Activated naive CD4-positive, alpha-beta T cell treated with anti-CD3 and anti-CD28 coated beads for 36 hours (primary cell): ENCODE measurements around the gene APOB. TPM values are rescaled to one million over a fixed set of nuclear protein-coding genes. Genes with fewer than 3 reads are reported as not detected.

Experiments used
- CTCF ChIA-PET: fragments of 350-600 bp; sonication (Branson Sonifier 250); formaldehyde crosslinking; loops from one replicate; lab custom pipeline; 2021; ENCODE audit warnings: antibody characterized with exemption; lab: Charles Lee
- DNase-seq: peaks from one replicate; pipeline ENCODE4 v3.0.0-alpha.2; 2020
- H3K27ac Mint-ChIP-seq: one replicate; pipeline ENCODE4 v1.8.0; 2021; ENCODE audit warnings: mild to moderate bottlenecking, mixed read lengths
- H3K27me3 Mint-ChIP-seq: one replicate; pipeline ENCODE4 v1.8.0; 2021; ENCODE audit warnings: low read depth, mixed read lengths
- H3K36me3 Mint-ChIP-seq: one replicate; pipeline ENCODE4 v1.8.0; 2021; ENCODE audit warnings: low read depth, mixed read lengths
- H3K4me1 Mint-ChIP-seq: one replicate; pipeline ENCODE4 v1.8.0; 2021; ENCODE audit warnings: low read depth, mixed read lengths
- H3K4me3 Mint-ChIP-seq: one replicate; pipeline ENCODE4 v1.8.0; 2021; ENCODE audit warnings: mild to moderate bottlenecking, moderate library complexity, mixed read lengths
- H3K9me3 Mint-ChIP-seq: one replicate; pipeline ENCODE4 v1.8.0; 2021; ENCODE audit warnings: mixed read lengths
- intact Hi-C: fragments of 100-400 bp; cut with micrococcal nuclease; formaldehyde crosslinking; loops from one replicate; pipeline ENCODE4 v1.15.1; 2023
- total RNA-seq, 2 experiments: library from RNA; stranded (reverse); gene quantifications; one replicate each; pipeline ENCODE4 v1.2.3, GENCODE V29; 2021

Gene APOB
- total RNA-seq, 2 experiments from 2014 or later, result not detected

- Mint-ChIP-seq H3K27ac (no peak overlapping the region), H3K9me3 (no peaks in the 10 kb centered on the region), H3K4me3 (no peak overlapping the region), H3K27me3 (peaks cover 4% of the 10 kb centered on the region), H3K36me3 (no peaks in the 10 kb centered on the region), H3K4me1 (no peaks in the 10 kb centered on the region)
- no peak for DNase-seq
- intact Hi-C loops, result no loop called here
- CTCF ChIA-PET, result no interaction called here
Observed at GRCh38 chr2:20985062-20985461, 58.8 kb downstream of the APOB start.

GRCh38 chr2:20984408-20984807 lies 59.5 kb downstream of the APOB start:
- Mint-ChIP-seq H3K4me3 (no peak overlapping the region), H3K27ac (no peak overlapping the region), H3K9me3 (peaks cover 1% of the 10 kb centered on the region), H3K4me1 (no peaks in the 10 kb centered on the region), H3K36me3 (no peaks in the 10 kb centered on the region), H3K27me3 (peaks cover 4% of the 10 kb centered on the region)
- DNase-seq, result no peak
- intact Hi-C loops, result no loop called here
- CTCF ChIA-PET, result no interaction called here

GRCh38 chr2:20983844-20984243 lies 60.0 kb downstream of the APOB start:
- Mint-ChIP-seq H3K36me3 (no peaks in the 10 kb centered on the region), H3K4me1 (no peaks in the 10 kb centered on the region), H3K9me3 (peaks cover 1% of the 10 kb centered on the region), H3K4me3 (no peak overlapping the region), H3K27ac (no peak overlapping the region), H3K27me3 (peaks cover 4% of the 10 kb centered on the region)
- intact Hi-C loops, result no loop called here
- CTCF ChIA-PET, result no interaction called here
- no peak for DNase-seq

- no peak for DNase-seq
- CTCF ChIA-PET, result no interaction called here
- no peaks in the 10 kb centered on the region for H3K36me3 Mint-ChIP-seq
- H3K27me3 Mint-ChIP-seq, result peaks cover 4% of the 10 kb centered on the region
- H3K9me3 Mint-ChIP-seq, result peaks cover 1% of the 10 kb centered on the region
- intact Hi-C loops, result no loop called here
- no peak overlapping the region for H3K4me3 Mint-ChIP-seq
- H3K4me1 Mint-ChIP-seq, result no peaks in the 10 kb centered on the region
- no peak overlapping the region for H3K27ac Mint-ChIP-seq
Observed at GRCh38 chr2:20982861-20983260, 61.0 kb downstream of the APOB start.

GRCh38 chr2:20977520-20978180 lies 66.2 kb downstream of the APOB start:
- no peaks in the 10 kb centered on the region for H3K4me1 Mint-ChIP-seq
- peaks cover 4% of the 10 kb centered on the region for H3K27me3 Mint-ChIP-seq
- H3K4me3 Mint-ChIP-seq, result no peak overlapping the region
- DNase-seq, result no peak
- H3K9me3 Mint-ChIP-seq, result peaks cover 1% of the 10 kb centered on the region
- intact Hi-C loops, result no loop called here
- H3K36me3 Mint-ChIP-seq, result no peaks in the 10 kb centered on the region
- H3K27ac Mint-ChIP-seq, result no peak overlapping the region
- CTCF ChIA-PET, result interaction anchor here (1.0 to 1.5 kb wide), 2 partner anchors 14 kb away, joined by 5 to 9 read pairs; no protein-coding TSS in a partner anchor

GRCh38 chr2:20976527-20976926 lies 67.3 kb downstream of the APOB start:
- Mint-ChIP-seq H3K27ac (no peak overlapping the region), H3K4me1 (no peaks in the 10 kb centered on the region), H3K27me3 (peaks cover 4% of the 10 kb centered on the region), H3K36me3 (no peaks in the 10 kb centered on the region), H3K9me3 (peaks cover 1% of the 10 kb centered on the region), H3K4me3 (no peak overlapping the region)
- CTCF ChIA-PET, result interaction anchor here (0.6 to 1.5 kb wide), 3 partner anchors 8 to 14 kb away, joined by 3 to 5 read pairs (median 3); no protein-coding TSS in a partner anchor
- no peak for DNase-seq
- intact Hi-C loops, result no loop called here

GRCh38 chr2:20972792-20973565 lies 70.9 kb downstream of the APOB start:
- DNase-seq, result no peak
- Mint-ChIP-seq H3K27me3 (peaks cover 7% of the 10 kb centered on the region), H3K4me1 (no peaks in the 10 kb centered on the region), H3K4me3 (no peak overlapping the region), H3K36me3 (no peaks in the 10 kb centered on the region), H3K27ac (no peak overlapping the region), H3K9me3 (no peaks in the 10 kb centered on the region)
- CTCF ChIA-PET, result interaction anchor here (0.5 to 2.4 kb wide), 5 partner anchors 8 to 458 kb away, joined by 3 to 9 read pairs (median 6); no protein-coding TSS in a partner anchor
- intact Hi-C loops, result no loop called here

GRCh38 chr2:20972110-20972509 lies 71.8 kb downstream of the APOB start:
- DNase-seq, result no peak
- no peaks in the 10 kb centered on the region for H3K9me3 Mint-ChIP-seq
- H3K27me3 Mint-ChIP-seq, result peaks cover 7% of the 10 kb centered on the region
- CTCF ChIA-PET, result interaction anchor here (1.3 to 2.4 kb wide), 2 partner anchors 9 to 311 kb away, joined by 7 to 9 read pairs; no protein-coding TSS in a partner anchor
- H3K4me1 Mint-ChIP-seq, result no peaks in the 10 kb centered on the region
- no peak overlapping the region for H3K4me3 Mint-ChIP-seq
- no peak overlapping the region for H3K27ac Mint-ChIP-seq
- intact Hi-C loops, result no loop called here
- no peaks in the 10 kb centered on the region for H3K36me3 Mint-ChIP-seq

- no peak overlapping the region for H3K4me3 Mint-ChIP-seq
Observed at GRCh38 chr2:20970068-20970467, 73.8 kb downstream of the APOB start.

GRCh38 chr2:20966061-20966595 lies 77.7 kb downstream of the APOB start:
- H3K4me1 Mint-ChIP-seq, result no peaks in the 10 kb centered on the region
- CTCF ChIA-PET, result interaction anchor here (1.0 to 10.2 kb wide), 2 partner anchors 185 to 302 kb away, joined by 3 to 174 read pairs; partner anchors contain the start of gene GDF7
- H3K36me3 Mint-ChIP-seq, result no peaks in the 10 kb centered on the region
- H3K4me3 Mint-ChIP-seq, result no peak overlapping the region
- H3K27me3 Mint-ChIP-seq, result peaks cover 16% of the 10 kb centered on the region
- H3K9me3 Mint-ChIP-seq, result no peaks in the 10 kb centered on the region
- H3K27ac Mint-ChIP-seq, result no peak overlapping the region
- intact Hi-C loops, result no loop called here
- no peak for DNase-seq

More at GRCh38 chr2:20970068-20970467, 73.8 kb downstream of the APOB start:
- CTCF ChIA-PET, result interaction anchor here (1.6 kb wide), 1 partner anchor 309 kb away, joined by 5 read pairs; no protein-coding TSS in a partner anchor
- no peaks in the 10 kb centered on the region for H3K36me3 Mint-ChIP-seq
- intact Hi-C loops, result no loop called here
- no peaks in the 10 kb centered on the region for H3K4me1 Mint-ChIP-seq
- H3K9me3 Mint-ChIP-seq, result no peaks in the 10 kb centered on the region
- no peak for DNase-seq
- peaks cover 10% of the 10 kb centered on the region for H3K27me3 Mint-ChIP-seq
- no peak overlapping the region for H3K27ac Mint-ChIP-seq

GRCh38 chr2:20965221-20965620 lies 78.7 kb downstream of the APOB start:
- H3K27me3 Mint-ChIP-seq, result peaks cover 13% of the 10 kb centered on the region
- H3K27ac Mint-ChIP-seq, result no peak overlapping the region
- no peaks in the 10 kb centered on the region for H3K4me1 Mint-ChIP-seq
- DNase-seq, result no peak
- H3K36me3 Mint-ChIP-seq, result no peaks in the 10 kb centered on the region
- H3K4me3 Mint-ChIP-seq, result no peak overlapping the region
- intact Hi-C loops, result no loop called here
- H3K9me3 Mint-ChIP-seq, result no peaks in the 10 kb centered on the region
- CTCF ChIA-PET, result interaction anchor here (1.0 to 10.2 kb wide), 5 partner anchors 8 to 311 kb away, joined by 3 to 174 read pairs (median 5); partner anchors contain the start of gene GDF7

GRCh38 chr2:20963867-20964266 lies 80.0 kb downstream of the APOB start:
- Mint-ChIP-seq H3K9me3 (no peaks in the 10 kb centered on the region), H3K27me3 (peaks cover 9% of the 10 kb centered on the region), H3K4me1 (no peaks in the 10 kb centered on the region), H3K27ac (no peak overlapping the region), H3K4me3 (no peak overlapping the region), H3K36me3 (no peaks in the 10 kb centered on the region)
- DNase-seq, result no peak
- intact Hi-C loops, result loop anchor here (1.0 to 5.0 kb wide), 3 partner anchors 183 to 517 kb away; partner anchors contain the start of gene RHOB
- CTCF ChIA-PET, result interaction anchor here (0.6 to 10.2 kb wide), 31 partner anchors 9 to 1526 kb away, joined by 3 to 174 read pairs (median 4); partner anchors contain the start of genes GDF7 and HS1BP3
